IPS-NIHi7 (cell line): Measurements from ENCODE around the gene BCAS1.

ENCODE experiments used
- DNase-seq: peaks from one replicate; pipeline ENCODE4 v3.0.0; 2012; ENCODE audit warnings: mixed read lengths; ENCODE audit errors: extremely low spot score

The BCAS1 gene

GRCh38 chr20:53904261-53904660 lies 166.1 kb downstream of the BCAS1 start:
- DNase-seq, result no peak

GRCh38 chr20:53903652-53903987 lies 166.8 kb downstream of the BCAS1 start:
- DNase-seq, result no peak

GRCh38 chr20:53902968-53903651 lies 167.3 kb downstream of the BCAS1 start:
- DNase-seq, result no peak

- no peak for DNase-seq
Measured at GRCh38 chr20:53901497-53902096, 168.8 kb downstream of the BCAS1 start.

GRCh38 chr20:53901064-53901463 lies 169.3 kb downstream of the BCAS1 start:
- no peak for DNase-seq

- DNase-seq, result no peak
Measured at GRCh38 chr20:53900380-53900999, 169.9 kb downstream of the BCAS1 start.

- DNase-seq, result no peak
Measured at GRCh38 chr20:53899351-53900167, 170.8 kb downstream of the BCAS1 start.

- DNase-seq, result no peak
Measured at GRCh38 chr20:53898556-53898931, 171.8 kb downstream of the BCAS1 start.

- DNase-seq, result no peak
Measured at GRCh38 chr20:53897884-53898555, 172.4 kb downstream of the BCAS1 start.

GRCh38 chr20:53896647-53897046 lies 173.7 kb downstream of the BCAS1 start:
- DNase-seq, result no peak

- DNase-seq, result no peak
Measured at GRCh38 chr20:53896041-53896440, 174.4 kb downstream of the BCAS1 start.

GRCh38 chr20:53895385-53895755 lies 175.0 kb downstream of the BCAS1 start:
- no peak for DNase-seq

GRCh38 chr20:53894707-53895384 lies 175.5 kb downstream of the BCAS1 start:
- no peak for DNase-seq
